IMR-90 (cell line): ENCODE data around the gene MTHFSD. TPM values are rescaled to one million over a fixed set of nuclear protein-coding genes. Genes with fewer than 3 reads are reported as not detected.

Experiments
- ATAC-seq: fragments of 200-7000 bp; cut with Tn5 transposase; 2 replicates; pipeline ENCODE4 v1.9.1; 2020; ENCODE audit warnings: low read depth, mild to moderate bottlenecking, moderate library complexity
- BruUV-seq: library from RNA; stranded (reverse); fragments of 400-500 nt; replicated peaks from 2 replicates; lab custom pipeline; 2021; lab: Mats Ljungman, UMichigan
- CTCF ChIA-PET: fragments of 300-600 bp; formaldehyde crosslinking; extraction: SDS; loops from one replicate; lab custom pipeline; 2021; ENCODE audit warnings: antibody characterized with exemption; lab: Yijun Ruan, JAX
- POLR2A ChIA-PET: fragments of 300-600 bp; sonication (Branson Sonifier 250); formaldehyde crosslinking; loops from one replicate; lab custom pipeline; 2022; ENCODE audit warnings: antibody characterized with exemption; ENCODE audit not compliant: unreplicated experiment; lab: Charles Lee
- DNase-seq: peaks from one replicate; pipeline ENCODE4 v3.0.0; 2013
- H2AFZ ChIP-seq: replicated peaks from 2 replicates; pipeline ENCODE3; 2013; ENCODE audit warnings: low read length, mild to moderate bottlenecking; ENCODE audit not compliant: poor library complexity
- H2AK5ac ChIP-seq: 2 replicates; pipeline ENCODE4 v1.6.1; 2013; ENCODE audit warnings: low read depth, low read length, inconsistent platforms
- H2AK9ac ChIP-seq: replicated peaks from 2 replicates; pipeline ENCODE3; 2013; ENCODE audit warnings: mild to moderate bottlenecking, low read depth, low read length, moderate library complexity; ENCODE audit not compliant: poor library complexity
- H2BK120ac ChIP-seq: 2 replicates; pipeline ENCODE4 v1.6.1; 2013; ENCODE audit warnings: low read depth, low read length, inconsistent platforms
- H2BK15ac ChIP-seq: 3 replicates; pipeline ENCODE4 v1.6.1; 2013; ENCODE audit warnings: low read depth, low read length, inconsistent platforms
- H2BK20ac ChIP-seq: 2 replicates; pipeline ENCODE4 v1.6.1; 2013; ENCODE audit warnings: low read depth, mild to moderate bottlenecking, inconsistent platforms, low read length, moderate library complexity
- H2BK5ac ChIP-seq: 2 replicates; pipeline ENCODE4 v1.6.1; 2013; ENCODE audit warnings: mild to moderate bottlenecking, low read depth, low read length, inconsistent platforms; ENCODE audit not compliant: poor library complexity, severe bottlenecking
- H3K14ac ChIP-seq: replicated peaks from 2 replicates; pipeline ENCODE4 v1.6.1; 2013; ENCODE audit warnings: low read depth, low read length, inconsistent platforms
- H3K18ac ChIP-seq: 2 replicates; pipeline ENCODE4 v1.6.1; 2013; ENCODE audit warnings: low read depth, low read length, control low read depth
- H3K23ac ChIP-seq: 2 replicates; pipeline ENCODE4 v1.6.1; 2013; ENCODE audit warnings: low read depth, low read length, inconsistent platforms
- H3K27ac ChIP-seq: 2 replicates; pipeline ENCODE4 v1.5.1; 2013; ENCODE audit warnings: mild to moderate bottlenecking, control low read depth, low read length; ENCODE audit not compliant: insufficient read depth
- H3K27me3 ChIP-seq: 2 replicates; pipeline ENCODE4 v1.6.1; 2013; ENCODE audit warnings: low read length; ENCODE audit not compliant: control insufficient read depth, insufficient read depth
- H3K36me3 ChIP-seq: 2 replicates; pipeline ENCODE4 v1.6.1; 2013; ENCODE audit warnings: low read length, mixed read lengths; ENCODE audit not compliant: control insufficient read depth, insufficient read depth
- H3K4ac ChIP-seq: 2 replicates; pipeline ENCODE4 v1.6.1; 2013; ENCODE audit warnings: low read depth, low read length, inconsistent platforms
- H3K4me1 ChIP-seq: 2 replicates; pipeline ENCODE4 v1.6.1; 2013; ENCODE audit warnings: low read length, mixed read lengths; ENCODE audit not compliant: control insufficient read depth, insufficient read depth
- H3K4me2 ChIP-seq: 2 replicates; pipeline ENCODE4 v1.6.1; 2013; ENCODE audit warnings: low read depth, mild to moderate bottlenecking, control low read depth, low read length, moderate library complexity
- H3K4me3 ChIP-seq: 2 replicates; pipeline ENCODE4 v1.5.1; 2013; ENCODE audit warnings: low read depth, mild to moderate bottlenecking, control low read depth, low read length, moderate library complexity; ENCODE audit not compliant: insufficient read depth
- H3K56ac ChIP-seq: 2 replicates; pipeline ENCODE4 v1.6.1; 2013; ENCODE audit warnings: low read length, inconsistent platforms; ENCODE audit not compliant: insufficient read depth; ENCODE audit errors: extremely low read depth
- H3K79me1 ChIP-seq, 2 experiments: 2 replicates each; pipeline ENCODE4 v1.6.1; 2013; ENCODE audit warnings: low read length in 2 of 2, inconsistent platforms in 1 of 2, low read depth in 1 of 2
- H3K9ac ChIP-seq: 2 replicates; pipeline ENCODE4 v1.6.1; 2013; ENCODE audit warnings: low read depth, low read length, control low read depth
- H3K9me1 ChIP-seq: 2 replicates; pipeline ENCODE4 v1.6.1; 2013; ENCODE audit warnings: low read length, inconsistent platforms; ENCODE audit not compliant: insufficient read depth
- H3K9me3 ChIP-seq: 2 replicates; pipeline ENCODE4 v1.6.1; 2013; ENCODE audit warnings: low read length; ENCODE audit not compliant: control insufficient read depth, insufficient read depth
- H4K20me1 ChIP-seq: 2 replicates; pipeline ENCODE4 v1.6.1; 2013; ENCODE audit warnings: low read length, inconsistent platforms; ENCODE audit not compliant: insufficient read depth
- H4K5ac ChIP-seq: 2 replicates; pipeline ENCODE4 v1.6.1; 2013; ENCODE audit warnings: mild to moderate bottlenecking, low read depth, low read length, control low read depth
- H4K8ac ChIP-seq, 2 experiments: 2 replicates each; pipeline ENCODE4 v1.6.1; 2013; ENCODE audit warnings: low read depth in 2 of 2, low read length in 2 of 2, control low read depth in 1 of 2, inconsistent platforms in 1 of 2
- H4K91ac ChIP-seq: 2 replicates; pipeline ENCODE4 v1.6.1; 2013; ENCODE audit warnings: low read depth, low read length, inconsistent platforms; ENCODE audit not compliant: insufficient read depth
- BHLHE40 ChIP-seq: fragments of 150-350 bp; IDR thresholded peaks from 2 replicates; pipeline ENCODE4 v1.6.1; 2016; ENCODE audit warnings: mild to moderate bottlenecking, low read depth, low read length
- CEBPB ChIP-seq: IDR thresholded peaks from 2 replicates; pipeline ENCODE4 v1.6.1; 2012; ENCODE audit warnings: low read depth, low read length, improper control_type of control experiment
- CHD1 ChIP-seq: IDR thresholded peaks from 2 replicates; pipeline ENCODE4 v1.6.1; 2012; ENCODE audit warnings: low read depth, low read length, improper control_type of control experiment
- FOS ChIP-seq: fragments of 150-350 bp; IDR thresholded peaks from 2 replicates; pipeline ENCODE4 v1.6.1; 2016; ENCODE audit warnings: low read depth, low read length
- MAFK ChIP-seq: IDR thresholded peaks from 2 replicates; pipeline ENCODE4 v1.6.1; 2012; ENCODE audit warnings: low read depth, low read length, improper control_type of control experiment
- MAZ ChIP-seq: IDR thresholded peaks from 2 replicates; pipeline ENCODE4 v1.6.1; 2012; ENCODE audit warnings: low read depth, mild to moderate bottlenecking, low read length, improper control_type of control experiment, moderate library complexity, borderline replicate concordance
- MXI1 ChIP-seq: IDR thresholded peaks from 2 replicates; pipeline ENCODE4 v1.6.1; 2012; ENCODE audit warnings: low read depth, mild to moderate bottlenecking, low read length, moderate library complexity, borderline replicate concordance
- RCOR1 ChIP-seq: IDR thresholded peaks from 2 replicates; pipeline ENCODE4 v1.6.1; 2012; ENCODE audit warnings: mild to moderate bottlenecking, low read length, improper control_type of control experiment; ENCODE audit not compliant: insufficient replicate concordance
- RFX5 ChIP-seq: IDR thresholded peaks from 2 replicates; pipeline ENCODE4 v1.8.0; 2012; ENCODE audit warnings: low read depth, mild to moderate bottlenecking, low read length, moderate library complexity
- SMC3 ChIP-seq: fragments of 150-350 bp; IDR thresholded peaks from 2 replicates; pipeline ENCODE4 v1.6.1; 2016; ENCODE audit warnings: low read depth, mild to moderate bottlenecking, antibody characterized with exemption, low read length, moderate library complexity
- USF2 ChIP-seq: fragments of 150-350 bp; IDR thresholded peaks from 2 replicates; pipeline ENCODE4 v1.6.1; 2017; ENCODE audit warnings: mild to moderate bottlenecking, antibody characterized with exemption, low read length, low read depth
- WGBS, 2 experiments: methylation state at CpG; one replicate each; pipeline versions ENCODE4 v1.1.5 to v1.1.7; 2013; ENCODE audit warnings: missing lambda C conversion rate in 2 of 2; ENCODE audit not compliant: insufficient read length in 1 of 2; ENCODE audit errors: extremely low coverage in 2 of 2; 5-methylcytosine and 5-hydroxymethylcytosine counted together
- dilution Hi-C: fragments of 300-500 bp; cut with HindIII; formaldehyde crosslinking; loops from one replicate; pipeline ENCODE4 v1.14.3; 2018; ENCODE audit warnings: low sequenced_read_pairs; ENCODE audit not compliant: unreplicated experiment
- in situ Hi-C: fragments of 300-500 bp; cut with MboI; formaldehyde crosslinking; loops from 3 replicates; pipeline ENCODE4 v1.14.3; 2019; ENCODE audit warnings: low sequenced_read_pairs, inconsistent platforms, mixed read lengths
- intact Hi-C: fragments of 100-400 bp; cut with micrococcal nuclease; formaldehyde crosslinking; loops from 2 replicates; pipeline ENCODE4 v1.10.0; 2022
- polyA plus RNA-seq, 3 experiments: library from polyadenylated mRNA; depleted of rRNA; stranded (reverse); fragments of >200 nt; gene quantifications; 2 replicates each; pipeline ENCODE4 v1.2.3, GENCODE V29; 2012; ENCODE audit warnings: low replicate concordance in 1 of 3
- total RNA-seq: library from RNA; depleted of rRNA; stranded (reverse); fragments of >200 nt; gene quantifications from 2 replicates; pipeline ENCODE4 v1.2.3, GENCODE V29; 2012
- TF ChIP-seq, protein P1 (sequence below): conservative IDR thresholded peaks from 2 replicates; pipeline ENCODE4 v1.5.1; 2012; ENCODE audit warnings: mild to moderate bottlenecking, low read depth, low read length, improper control_type of control experiment
- TF ChIP-seq, protein P2 (sequence below): fragments of 150-350 bp; IDR thresholded peaks from 2 replicates; pipeline ENCODE4 v1.6.1; 2016; ENCODE audit warnings: low read depth, mild to moderate bottlenecking, low read length, moderate library complexity, borderline replicate concordance

Gene MTHFSD
- total and polyA plus RNA-seq, 2 of the 4 experiments (the other 2 are of a cell fraction) = 8.2 to 16.8 TPM

- H4K5ac ChIP-seq = peak overlapping the region; percentile 38
- peak overlapping the region; percentile 96 for H3K18ac ChIP-seq
- peak overlapping the region; percentile 45; the same call in 1 of the 2 replicates for H3K4me2 ChIP-seq
- peak overlapping the region; percentile 89 for H3K4ac ChIP-seq
- H3K4me3 ChIP-seq = peak overlapping the region; percentile 99
- intact Hi-C loops = no loop called here
- POLR2A ChIA-PET = interaction anchor here (1.4 kb wide), 1 partner anchor 260 kb away, joined by 3 read pairs; no protein-coding TSS in a partner anchor
- no peak for TF ChIP-seq BHLHE40
- no peak for TF ChIP-seq MAFK
- no peak for TF ChIP-seq SMC3
- no peak for TF ChIP-seq FOS
- no peak for TF ChIP-seq RCOR1
- TF ChIP-seq CEBPB = no peak
- no peak for TF ChIP-seq MXI1
- no peak for TF ChIP-seq USF2
- TF ChIP-seq RFX5 = no peak
- no peak for TF ChIP-seq CHD1
- no peak for TF ChIP-seq MAZ
- TF ChIP-seq, protein P1, sequence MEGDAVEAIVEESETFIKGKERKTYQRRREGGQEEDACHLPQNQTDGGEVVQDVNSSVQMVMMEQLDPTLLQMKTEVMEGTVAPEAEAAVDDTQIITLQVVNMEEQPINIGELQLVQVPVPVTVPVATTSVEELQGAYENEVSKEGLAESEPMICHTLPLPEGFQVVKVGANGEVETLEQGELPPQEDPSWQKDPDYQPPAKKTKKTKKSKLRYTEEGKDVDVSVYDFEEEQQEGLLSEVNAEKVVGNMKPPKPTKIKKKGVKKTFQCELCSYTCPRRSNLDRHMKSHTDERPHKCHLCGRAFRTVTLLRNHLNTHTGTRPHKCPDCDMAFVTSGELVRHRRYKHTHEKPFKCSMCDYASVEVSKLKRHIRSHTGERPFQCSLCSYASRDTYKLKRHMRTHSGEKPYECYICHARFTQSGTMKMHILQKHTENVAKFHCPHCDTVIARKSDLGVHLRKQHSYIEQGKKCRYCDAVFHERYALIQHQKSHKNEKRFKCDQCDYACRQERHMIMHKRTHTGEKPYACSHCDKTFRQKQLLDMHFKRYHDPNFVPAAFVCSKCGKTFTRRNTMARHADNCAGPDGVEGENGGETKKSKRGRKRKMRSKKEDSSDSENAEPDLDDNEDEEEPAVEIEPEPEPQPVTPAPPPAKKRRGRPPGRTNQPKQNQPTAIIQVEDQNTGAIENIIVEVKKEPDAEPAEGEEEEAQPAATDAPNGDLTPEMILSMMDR = no peak
- TF ChIP-seq, protein P2, sequence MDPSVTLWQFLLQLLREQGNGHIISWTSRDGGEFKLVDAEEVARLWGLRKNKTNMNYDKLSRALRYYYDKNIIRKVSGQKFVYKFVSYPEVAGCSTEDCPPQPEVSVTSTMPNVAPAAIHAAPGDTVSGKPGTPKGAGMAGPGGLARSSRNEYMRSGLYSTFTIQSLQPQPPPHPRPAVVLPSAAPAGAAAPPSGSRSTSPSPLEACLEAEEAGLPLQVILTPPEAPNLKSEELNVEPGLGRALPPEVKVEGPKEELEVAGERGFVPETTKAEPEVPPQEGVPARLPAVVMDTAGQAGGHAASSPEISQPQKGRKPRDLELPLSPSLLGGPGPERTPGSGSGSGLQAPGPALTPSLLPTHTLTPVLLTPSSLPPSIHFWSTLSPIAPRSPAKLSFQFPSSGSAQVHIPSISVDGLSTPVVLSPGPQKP = no peak
- no peaks in the 10 kb centered on the region for H3K9me1 ChIP-seq
- H3K14ac ChIP-seq = peak overlapping the region; percentile 92
- H4K91ac ChIP-seq = peak overlapping the region; percentile 91
- peak overlapping the region; percentile 65 for H2AFZ ChIP-seq
- peaks cover 0 to 6% of the 10 kb centered on the region in 2 experiments; a peak in 1 of 4 replicates for H3K79me1 ChIP-seq
- no peaks in the 10 kb centered on the region for H3K27me3 ChIP-seq
- peaks cover 43% of the 10 kb centered on the region for H4K20me1 ChIP-seq
- dilution Hi-C loops = no loop called here
- peak overlapping the region; percentile 89 for H2AK9ac ChIP-seq
- CTCF ChIA-PET = no interaction called here
- H2BK15ac ChIP-seq = no peak overlapping the region
- H3K9me3 ChIP-seq = no peaks in the 10 kb centered on the region
- H3K23ac ChIP-seq = peak overlapping the region; percentile 98
- ATAC-seq (no peak), DNase-seq (peak; percentile 25)
- no peak overlapping the region for H2BK20ac ChIP-seq
- in situ Hi-C loops = loop anchor here (5.0 kb wide), 1 partner anchor 290 kb away; no protein-coding TSS in a partner anchor
- H3K27ac ChIP-seq = peak overlapping the region; percentile 100
- H2AK5ac ChIP-seq = peak overlapping the region; percentile 78
- H2BK120ac ChIP-seq = peak overlapping the region; percentile 41
- peak overlapping the region; percentile 62 to 77; a peak in 2 of 4 replicates for H4K8ac ChIP-seq
- H3K36me3 ChIP-seq = peaks cover 64% of the 10 kb centered on the region
- H3K56ac ChIP-seq = peak overlapping the region; percentile 98
- H3K9ac ChIP-seq = peak overlapping the region; percentile 98
- BruUV-seq = no TSS peak
- 0% methylated on average over 8 of the region's 24 CpGs; no CpG with 5 or more reads in 1 of the 2 experiments for WGBS, 2 experiments
- H2BK5ac ChIP-seq = peak overlapping the region; percentile 97
- H3K4me1 ChIP-seq = peaks cover 6% of the 10 kb centered on the region
Measured at GRCh38 chr16:86512301-86512859, 42.7 kb downstream of the MTHFSD start.
